Gastroesophageal sphincter (tissue), 3 donors: ENCODE data around the gene BCKDHA.

Experiments
- CTCF ChIP-seq, 4 experiments: fragments of 200-600 bp in 2 of 4; fragments of 450-650 bp in 2 of 4; sonication (generic) in 1 of 4; IDR thresholded peaks; one replicate each; pipeline ENCODE4 v1.5.1; 2017 to 2019; ENCODE audit warnings: antibody characterized with exemption in 4 of 4, mild to moderate bottlenecking in 2 of 4, moderate library complexity in 2 of 4
- EP300 ChIP-seq: sonication (generic); formaldehyde crosslinking; IDR thresholded peaks from one replicate; pipeline ENCODE4 v1.6.1; 2017; ENCODE audit warnings: antibody characterized with exemption, mild to moderate bottlenecking
- POLR2A ChIP-seq, 2 donors: fragments of 450-650 bp; IDR thresholded peaks; one replicate each; pipeline ENCODE4 v1.6.1; 2017; ENCODE audit warnings: antibody characterized with exemption in 2 of 2, mild to moderate bottlenecking in 2 of 2, moderate library complexity in 1 of 2
- POLR2AphosphoS5 ChIP-seq: sonication (generic); formaldehyde crosslinking; IDR thresholded peaks from one replicate; pipeline ENCODE4 v1.6.1; 2017; ENCODE audit warnings: antibody characterized with exemption

- TF ChIP-seq CTCF (IDR thresholded peaks at IDR 0.05) (no peak), POLR2A (IDR thresholded peaks at IDR 0.05) (no peak), POLR2AphosphoS5 (peak; percentile 96), EP300 (no peak)
These were observed 23.6 kb upstream of the BCKDHA start for GRCh38 chr19:41373993-41374392.
